PC-9 (cell line): ENCODE data around the gene RUNX2.

ENCODE experiments used
- EZH2 ChIP-seq: fragments of 200-600 bp; sonication (generic); IDR thresholded peaks from 2 replicates; pipeline ENCODE4 v1.8.0; 2017; ENCODE audit warnings: antibody characterized with exemption, low read depth
- TF ChIP-seq, protein P1 (sequence below): fragments of 200-600 bp; sonication (generic); conservative IDR thresholded peaks from 2 replicates; pipeline ENCODE4 v1.6.1; 2017; ENCODE audit warnings: mixed run types, antibody characterized with exemption, mild to moderate bottlenecking, moderate library complexity

DNA sequence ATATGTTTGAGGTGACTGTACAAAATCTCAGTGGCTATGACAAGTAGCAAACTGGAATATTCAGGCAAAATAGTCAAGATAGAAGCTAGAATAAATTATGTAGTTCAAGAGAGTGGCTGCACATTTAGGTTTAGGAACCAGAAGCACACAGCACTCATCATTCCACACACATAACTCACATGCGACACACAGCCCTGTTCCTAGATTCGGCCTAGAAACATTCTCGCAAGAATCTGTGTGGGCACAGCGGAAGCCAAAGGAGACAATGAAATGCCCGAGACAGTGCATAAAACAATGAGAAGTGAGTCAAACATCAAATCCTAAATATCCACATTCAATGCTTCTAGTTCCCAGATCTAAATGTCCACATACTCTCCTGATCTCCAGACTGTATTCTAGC is 59.1 kb downstream of the RUNX2 start:
- TF ChIP-seq, protein P1, sequence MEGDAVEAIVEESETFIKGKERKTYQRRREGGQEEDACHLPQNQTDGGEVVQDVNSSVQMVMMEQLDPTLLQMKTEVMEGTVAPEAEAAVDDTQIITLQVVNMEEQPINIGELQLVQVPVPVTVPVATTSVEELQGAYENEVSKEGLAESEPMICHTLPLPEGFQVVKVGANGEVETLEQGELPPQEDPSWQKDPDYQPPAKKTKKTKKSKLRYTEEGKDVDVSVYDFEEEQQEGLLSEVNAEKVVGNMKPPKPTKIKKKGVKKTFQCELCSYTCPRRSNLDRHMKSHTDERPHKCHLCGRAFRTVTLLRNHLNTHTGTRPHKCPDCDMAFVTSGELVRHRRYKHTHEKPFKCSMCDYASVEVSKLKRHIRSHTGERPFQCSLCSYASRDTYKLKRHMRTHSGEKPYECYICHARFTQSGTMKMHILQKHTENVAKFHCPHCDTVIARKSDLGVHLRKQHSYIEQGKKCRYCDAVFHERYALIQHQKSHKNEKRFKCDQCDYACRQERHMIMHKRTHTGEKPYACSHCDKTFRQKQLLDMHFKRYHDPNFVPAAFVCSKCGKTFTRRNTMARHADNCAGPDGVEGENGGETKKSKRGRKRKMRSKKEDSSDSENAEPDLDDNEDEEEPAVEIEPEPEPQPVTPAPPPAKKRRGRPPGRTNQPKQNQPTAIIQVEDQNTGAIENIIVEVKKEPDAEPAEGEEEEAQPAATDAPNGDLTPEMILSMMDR, result no peak
- TF ChIP-seq EZH2, result no peak
